Head of caudate nucleus (tissue), 42 donors: ENCODE results near the gene ALDH6A1.
A peak's percentile ranks its signal among the peaks of the same experiment; 100 is the strongest.

Experiments used
- DNase-seq, 42 donors: peaks; one replicate each; pipeline versions ENCODE4 v3.0.0 to v3.0.0-alpha.2; 2020 to 2021; ENCODE audit warnings: mixed read lengths in 7 of 42
- intact Hi-C: fragments of 100-400 bp; cut with DNase I; formaldehyde crosslinking; loops from one replicate; pipeline ENCODE4 v1.15.0; 2022

ALDH6A1 gene

GRCh38 chr14:74064426-74064825 is 19.8 kb downstream of the ALDH6A1 start:
- no peak for DNase-seq
- intact Hi-C loops = no loop called here

GRCh38 chr14:74062809-74063150 is 21.5 kb downstream of the ALDH6A1 start:
- no peak for DNase-seq
- intact Hi-C loops = no loop called here

DNA sequence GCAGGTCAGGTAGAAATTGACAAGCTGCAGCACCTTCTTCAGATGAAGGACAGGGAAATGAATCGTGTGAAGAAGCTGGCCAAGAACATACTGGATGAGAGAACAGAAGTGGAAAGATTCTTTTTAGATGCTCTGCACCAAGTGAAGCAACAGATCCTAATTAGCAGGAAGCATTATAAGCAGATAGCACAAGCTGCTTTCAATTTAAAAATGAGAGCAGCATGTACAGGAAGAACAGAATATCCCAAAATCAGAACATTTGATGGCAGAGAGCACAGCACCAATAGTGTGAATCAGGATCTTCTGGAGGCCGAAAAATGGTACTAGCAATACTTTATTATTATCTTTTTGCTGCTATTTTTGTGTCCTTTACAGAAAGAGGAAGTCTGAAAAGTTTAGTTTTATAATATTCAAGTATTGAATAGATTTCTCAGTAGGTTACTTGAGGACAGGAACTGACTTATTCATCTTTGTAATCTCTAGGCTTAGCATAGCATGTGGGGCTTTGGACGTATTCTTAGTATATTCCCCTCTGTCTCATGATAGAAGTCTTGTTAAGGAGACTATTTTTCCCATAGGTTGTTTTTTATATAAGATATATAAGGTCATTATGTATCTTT is 34.3 kb downstream of the ALDH6A1 start:
- intact Hi-C loops = no loop called here
- DNase-seq = no peak

DNA sequence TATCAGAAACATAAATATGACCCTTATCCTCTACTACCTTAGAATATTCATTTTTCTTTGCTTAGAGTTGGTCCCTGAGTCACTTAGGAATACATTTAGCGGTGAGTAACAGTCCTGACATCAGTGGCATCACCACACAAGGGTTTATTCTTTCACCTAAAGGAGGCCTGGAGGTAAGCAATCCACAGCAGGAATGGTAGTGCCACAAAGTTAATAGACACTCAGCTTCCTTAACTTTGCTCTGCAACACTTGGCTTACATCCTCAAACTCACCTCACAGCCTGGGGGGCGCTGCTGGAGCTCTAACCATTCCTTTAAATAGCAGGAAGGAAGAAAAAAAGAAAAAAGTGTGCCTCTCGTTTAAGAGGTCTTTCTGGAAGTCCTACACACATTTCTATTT is 36.0 kb downstream of the ALDH6A1 start:
- intact Hi-C loops = no loop called here
- no peak for DNase-seq

GRCh38 chr14:74045522-74045921 is 38.7 kb downstream of the ALDH6A1 start:
- intact Hi-C loops = no loop called here
- no peak for DNase-seq

DNA sequence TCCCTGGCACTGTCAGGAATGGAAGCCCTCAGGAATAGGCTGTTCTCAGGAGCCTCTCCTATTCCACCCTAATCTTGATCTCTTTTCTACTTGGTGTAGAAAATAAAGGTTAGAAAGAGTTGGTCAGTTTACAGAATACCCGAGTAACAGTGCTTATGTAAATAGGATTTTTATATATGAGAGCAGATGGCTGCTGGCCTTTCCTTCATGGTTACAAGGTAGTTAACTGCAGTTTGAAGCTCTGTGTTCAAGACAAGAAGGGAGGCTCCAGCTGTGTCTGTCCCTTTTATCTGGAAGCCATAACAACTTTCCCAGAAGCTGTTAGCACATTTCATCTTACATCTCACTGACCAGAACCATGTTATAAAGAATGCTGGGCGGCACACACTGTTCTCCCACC is 42.0 kb downstream of the ALDH6A1 start:
- intact Hi-C loops = no loop called here
- DNase-seq = no peak

DNA sequence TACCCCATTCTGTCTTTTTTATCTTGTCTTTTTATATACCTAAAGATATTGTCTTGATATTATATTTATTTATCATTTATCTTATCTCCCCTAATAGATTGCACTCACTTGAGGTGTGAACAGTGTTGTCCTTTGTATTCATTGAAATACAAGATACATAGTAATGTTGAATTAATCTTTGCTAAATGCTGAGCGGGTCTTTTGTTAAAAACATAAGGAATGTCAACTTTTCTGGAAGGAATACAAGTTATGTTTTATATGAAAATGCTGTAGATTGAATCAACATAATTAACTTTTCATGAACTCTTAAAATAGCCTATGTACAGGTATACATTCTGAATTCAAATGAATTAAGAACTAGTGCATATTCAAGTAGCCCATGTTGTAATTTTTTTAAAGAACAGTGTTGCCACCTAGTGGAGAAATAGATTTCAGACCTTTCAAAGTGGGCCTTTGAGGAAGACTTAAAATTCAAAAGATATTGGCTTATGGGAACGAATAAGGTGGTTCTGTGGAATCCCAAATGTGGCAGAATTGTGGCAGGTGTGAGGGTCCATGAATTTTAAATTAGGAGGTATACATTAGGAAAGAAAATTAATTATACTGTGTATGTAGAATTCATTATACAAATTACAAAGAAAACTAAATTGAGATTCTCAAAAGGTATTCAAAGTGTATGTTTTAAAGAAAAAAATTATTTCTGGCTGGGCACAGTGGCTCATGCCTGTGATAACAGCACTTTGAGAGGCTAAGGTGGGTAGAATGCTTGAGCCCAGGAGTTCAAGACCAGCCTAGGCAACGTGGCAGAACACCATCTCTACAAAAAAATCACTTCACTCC is 46.0 kb downstream of the ALDH6A1 start:
- intact Hi-C loops = no loop called here
- DNase-seq = peak in 1 of 42 donors; percentile 40

- DNase-seq = no peak
- intact Hi-C loops = no loop called here
Measured at GRCh38 chr14:74035556-74035955, 48.7 kb downstream of the ALDH6A1 start.

DNA sequence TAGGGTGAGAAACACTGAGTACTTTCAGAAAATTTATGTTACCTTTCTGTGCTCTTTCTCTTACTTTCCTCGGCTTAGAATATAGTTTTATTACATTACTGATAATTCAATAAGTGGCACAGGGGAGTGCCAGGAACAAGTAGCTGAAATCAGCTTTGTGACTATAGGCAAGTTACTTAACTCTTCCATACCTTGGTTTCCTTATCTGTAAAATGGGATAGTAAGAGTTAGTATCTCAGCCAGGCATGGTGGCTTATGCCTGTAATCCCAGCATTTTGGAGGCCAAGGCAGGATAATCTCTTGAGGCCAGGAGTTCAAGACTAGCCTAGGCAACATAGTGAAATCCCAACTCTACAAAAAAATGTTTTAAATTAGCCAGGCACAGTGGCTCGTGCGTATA is 49.7 kb downstream of the ALDH6A1 start:
- intact Hi-C loops = no loop called here
- DNase-seq = no peak

DNA sequence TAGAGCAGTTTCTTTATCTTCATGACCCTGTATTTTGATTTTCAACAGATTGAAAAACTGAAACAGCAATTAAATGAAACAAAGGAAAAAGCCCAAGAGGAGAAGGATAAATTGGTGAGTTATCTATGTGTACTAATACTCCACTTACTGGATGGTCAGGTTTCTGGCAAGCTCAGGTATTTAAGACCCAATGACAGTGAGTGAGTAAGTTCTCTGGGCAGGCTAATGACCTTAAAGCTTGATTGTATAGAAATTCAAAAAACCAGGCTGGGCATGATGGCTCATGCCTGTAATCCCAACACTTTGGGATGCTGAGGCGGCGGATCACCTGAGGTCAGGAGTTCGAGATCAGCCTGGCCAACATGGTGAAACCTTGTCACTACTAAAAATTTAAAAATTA is 55.1 kb downstream of the ALDH6A1 start:
- no peak for DNase-seq
- intact Hi-C loops = no loop called here

GRCh38 chr14:74022346-74022745 is 61.9 kb downstream of the ALDH6A1 start:
- intact Hi-C loops = no loop called here
- no peak for DNase-seq

GRCh38 chr14:74019408-74020137 is 64.7 kb downstream of the ALDH6A1 start:
- peak in 1 of 42 donors; percentile 17 for DNase-seq
- intact Hi-C loops = loop anchor here (10.0 kb wide), 1 partner anchor 65 kb away; the partner anchor contains the start of genes COQ6 and FAM161B

DNA sequence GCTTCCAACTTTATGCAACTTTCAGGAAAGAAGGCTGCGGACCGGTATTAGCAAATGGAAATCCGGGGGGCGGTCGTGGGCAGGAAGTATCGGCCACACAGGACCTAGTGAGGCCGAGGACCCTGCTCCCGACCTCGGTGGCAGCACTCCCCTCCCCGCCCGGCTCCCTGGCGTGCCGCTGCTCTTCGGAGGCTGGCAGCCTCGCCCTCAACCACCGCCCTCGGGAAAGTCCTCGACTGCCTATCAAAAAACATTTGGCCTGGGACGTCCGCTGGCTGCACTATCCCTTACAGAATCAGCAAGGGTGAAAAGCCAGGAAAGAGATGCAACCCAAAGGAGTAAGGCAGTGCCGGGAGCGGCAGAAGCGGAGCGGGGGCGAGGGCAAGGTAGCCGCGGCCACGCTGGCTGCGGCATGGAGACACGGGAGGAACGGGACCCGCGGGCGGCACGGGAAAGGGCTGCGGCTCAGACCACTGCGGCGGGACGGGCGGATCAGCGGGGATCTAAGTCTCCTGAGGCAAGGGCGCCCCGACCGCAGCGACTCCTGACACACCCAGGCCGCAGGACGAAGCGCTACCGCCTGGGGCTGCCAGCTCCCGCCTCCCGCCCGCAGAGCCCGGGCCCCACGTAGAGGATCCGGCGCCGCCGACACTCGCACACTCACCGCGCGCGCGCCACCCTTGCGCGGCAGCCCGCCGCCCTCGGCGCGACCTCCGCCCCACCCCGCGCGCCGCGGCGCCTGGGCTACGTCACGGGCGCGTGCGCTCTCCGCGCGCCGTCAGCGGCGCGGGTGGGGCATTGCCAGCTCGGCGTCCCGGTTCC is 65.5 kb downstream of the ALDH6A1 start, which contains the start of the genes BBOF1 and ENTPD5:
TSS of gene BBOF1 (plus strand) at position 764 of the 822 bp plus-strand sequence. CDS start 130 bp downstream, outside the sequence.
TSS of gene ENTPD5 (minus strand) at position 703 of the 822 bp plus-strand sequence. CDS start 31,186 bp downstream, outside the sequence.
- intact Hi-C loops = loop anchor here (10.0 kb wide), 1 partner anchor 64 kb away; the partner anchor contains the start of genes COQ6 and FAM161B

GRCh38 chr14:74018174-74018585 is 66.1 kb downstream of the ALDH6A1 start:
- intact Hi-C loops = loop anchor here (10.0 kb wide), 1 partner anchor 63 kb away; the partner anchor contains the start of genes COQ6 and FAM161B
- no peak for DNase-seq

More for the DNA sequence above, 65.5 kb downstream of the ALDH6A1 start, which contains the start of the genes BBOF1 and ENTPD5:
- DNase-seq = peak; percentile 68 to 93 (median 89)

- no peak for DNase-seq
- intact Hi-C loops = loop anchor here (10.0 kb wide), 1 partner anchor 61 kb away; the partner anchor contains the start of genes COQ6 and FAM161B
Measured at GRCh38 chr14:74015963-74016362, 68.3 kb downstream of the ALDH6A1 start.

- intact Hi-C loops = loop anchor here (10.0 kb wide), 1 partner anchor 60 kb away; the partner anchor contains the start of genes COQ6 and FAM161B
Measured at GRCh38 chr14:74015176-74015575, 69.1 kb downstream of the ALDH6A1 start.

GRCh38 chr14:74014299-74014698 is 70.0 kb downstream of the ALDH6A1 start:
- intact Hi-C loops = loop anchor here (10.0 kb wide), 1 partner anchor 59 kb away; the partner anchor contains the start of genes COQ6 and FAM161B
- no peak for DNase-seq

More at GRCh38 chr14:74015176-74015575, 69.1 kb downstream of the ALDH6A1 start:
- DNase-seq = no peak

GRCh38 chr14:74008843-74009499 is 75.3 kb downstream of the ALDH6A1 start:
- no peak for DNase-seq
- intact Hi-C loops = no loop called here
